ENCODE results near the gene AJM1.
"Not testable (repeated sequence)": the region's sequence is repeated elsewhere in the genome, so short reads cannot be mapped to it uniquely, and the experiment has no call there.

AJM1 gene

DNA sequence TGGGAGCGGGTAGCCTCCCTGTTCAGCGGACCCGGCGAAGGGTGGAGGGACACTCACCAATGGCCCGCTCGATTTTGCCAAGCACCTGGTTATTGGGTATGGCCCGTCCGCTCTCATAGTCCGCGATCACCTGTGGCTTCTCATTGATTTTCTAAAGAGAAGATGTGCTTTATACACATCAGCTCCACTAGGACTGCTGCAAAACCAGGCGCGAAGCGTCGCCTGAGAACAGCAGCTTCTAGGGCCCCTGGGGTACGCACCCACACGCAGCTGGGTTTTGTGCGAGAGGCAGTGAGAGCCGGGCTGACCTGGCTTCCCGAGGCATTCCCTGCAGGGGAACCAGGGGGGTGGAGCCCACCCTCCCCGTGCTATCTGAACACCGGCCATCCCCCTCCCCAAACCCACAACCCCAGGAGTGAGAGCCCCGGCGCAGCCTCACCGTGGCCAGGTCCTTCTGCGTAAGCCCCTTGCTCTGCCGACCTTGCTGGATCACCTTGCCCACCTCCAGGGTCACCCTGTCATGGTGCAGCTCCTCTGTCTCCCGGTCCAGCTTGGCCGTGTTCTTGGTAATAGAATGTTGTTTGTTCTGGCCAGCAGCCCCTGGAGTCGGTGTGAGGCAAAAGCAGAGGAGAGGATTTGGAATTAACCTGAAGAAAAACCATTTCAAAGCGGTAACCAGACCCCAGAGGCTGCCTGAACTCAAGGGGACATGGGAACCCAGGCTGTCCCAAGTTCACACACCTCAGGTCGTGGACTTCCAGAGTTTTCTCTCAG is 20.8 kb downstream of the AJM1 start:
- DNase-seq, result no peak
- H3K36me3 ChIP-seq (ENCODE audit: control insufficient read depth, insufficient read depth, low read length), result peaks cover 31% of the 10 kb centered on the region
- H3K27ac ChIP-seq (ENCODE audit: insufficient read depth, low read length, poor library complexity, severe bottlenecking), result no peak overlapping the region

DNA sequence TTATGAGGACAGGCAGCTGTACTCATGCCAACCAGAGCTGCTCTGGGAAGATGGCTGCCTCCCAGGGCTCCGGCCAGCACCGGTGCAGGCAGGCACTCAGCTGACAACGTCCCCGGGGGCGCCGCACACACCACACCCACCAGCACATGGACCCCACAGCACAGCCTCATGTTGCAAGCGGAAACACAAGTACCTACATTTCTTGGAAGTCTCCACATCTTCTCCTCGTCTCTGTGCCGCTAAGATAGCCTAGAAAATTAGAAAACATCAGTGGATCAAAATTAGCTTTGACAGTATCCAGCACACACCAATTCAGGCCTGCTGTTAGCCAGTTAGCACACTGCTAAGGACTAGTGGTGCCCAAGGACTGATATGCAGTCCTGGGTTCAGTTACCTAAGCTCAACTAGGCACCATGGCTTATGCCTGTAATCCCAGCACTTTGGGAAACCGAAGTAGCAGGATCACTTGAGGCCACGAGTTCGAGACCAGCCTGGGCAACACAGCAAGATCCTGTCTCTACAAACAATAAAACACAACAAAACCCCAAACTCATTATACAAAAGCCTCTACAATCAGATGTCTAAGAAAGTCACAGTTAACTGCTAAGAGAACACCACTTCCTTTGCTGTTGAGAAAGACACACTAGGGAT is 21.5 kb downstream of the AJM1 start:
- H3K9me3 ChIP-seq (ENCODE audit: control insufficient read depth, low read length), result no peaks in the 10 kb centered on the region
- H3K27me3 ChIP-seq (replicated peaks; ENCODE audit: control insufficient read depth, insufficient read depth, low read length, poor library complexity, severe bottlenecking), result no peaks in the 10 kb centered on the region
- H3K4me1 ChIP-seq (ENCODE audit: control insufficient read depth, insufficient read depth, low read length, poor library complexity, severe bottlenecking), result peaks cover 9% of the 10 kb centered on the region
- peaks cover 31% of the 10 kb centered on the region for H3K36me3 ChIP-seq (ENCODE audit: control insufficient read depth, insufficient read depth, low read length)
- no peak for DNase-seq
- H3K4me3 ChIP-seq (ENCODE audit: insufficient read depth, low read depth, low read length, poor library complexity, severe bottlenecking), result no peak overlapping the region
- H3K27ac ChIP-seq (ENCODE audit: insufficient read depth, low read length, poor library complexity, severe bottlenecking), result no peak overlapping the region

More for the DNA sequence above, 20.8 kb downstream of the AJM1 start:
- Histone ChIP-seq H3K4me3 (ENCODE audit: insufficient read depth, low read depth, low read length, poor library complexity, severe bottlenecking) (no peak overlapping the region), H3K4me1 (ENCODE audit: control insufficient read depth, insufficient read depth, low read length, poor library complexity, severe bottlenecking) (peaks cover 9% of the 10 kb centered on the region), H3K27me3 (replicated peaks; ENCODE audit: control insufficient read depth, insufficient read depth, low read length, poor library complexity, severe bottlenecking) (no peaks in the 10 kb centered on the region), H3K9me3 (ENCODE audit: control insufficient read depth, low read length) (no peaks in the 10 kb centered on the region)

DNA sequence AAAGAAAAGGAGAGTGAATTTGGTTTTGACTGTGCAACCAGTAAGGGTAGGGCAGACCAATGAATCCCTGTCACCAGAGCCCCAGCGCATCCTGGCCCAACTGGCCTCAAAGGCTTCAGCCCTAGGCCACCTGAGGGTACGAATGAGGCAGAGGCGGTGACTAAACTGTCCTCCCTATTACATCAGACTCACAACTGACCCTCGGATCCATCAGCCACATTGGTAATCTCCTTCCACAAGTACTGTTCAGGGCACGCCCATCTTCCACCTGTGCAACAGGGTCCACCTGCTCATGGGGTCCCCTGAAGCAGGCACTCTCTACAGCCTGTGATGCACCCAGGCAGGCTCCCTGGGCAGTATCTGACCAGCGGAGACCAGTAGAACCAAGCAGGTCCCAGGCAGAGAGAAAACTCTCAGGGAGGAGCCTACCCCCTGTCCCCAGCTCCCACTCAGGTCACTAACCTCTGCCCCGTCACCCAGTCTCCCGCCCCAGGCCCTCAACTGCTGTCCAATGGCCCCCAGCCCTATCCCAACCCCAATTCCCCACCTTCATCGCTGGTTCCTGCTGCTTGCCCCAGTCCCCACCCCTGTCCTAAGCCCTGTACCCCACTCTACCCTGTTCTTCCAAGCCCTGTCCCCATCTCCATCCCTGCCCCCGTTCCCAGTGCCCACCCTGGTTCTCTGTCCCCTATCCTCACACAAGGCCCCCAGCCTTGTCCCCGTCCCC is 22.9 kb downstream of the AJM1 start:
- Histone ChIP-seq H3K27me3 (replicated peaks; ENCODE audit: control insufficient read depth, insufficient read depth, low read length, poor library complexity, severe bottlenecking) (no peaks in the 10 kb centered on the region), H3K4me1 (ENCODE audit: control insufficient read depth, insufficient read depth, low read length, poor library complexity, severe bottlenecking) (peaks cover 9% of the 10 kb centered on the region), H3K9me3 (ENCODE audit: control insufficient read depth, low read length) (no peaks in the 10 kb centered on the region), H3K27ac (ENCODE audit: insufficient read depth, low read length, poor library complexity, severe bottlenecking) (peak overlapping the region; percentile 92), H3K36me3 (ENCODE audit: control insufficient read depth, insufficient read depth, low read length) (peaks cover 31% of the 10 kb centered on the region), H3K4me3 (ENCODE audit: insufficient read depth, low read depth, low read length, poor library complexity, severe bottlenecking) (peak overlapping the region; percentile 98)
- no peak for DNase-seq

DNA sequence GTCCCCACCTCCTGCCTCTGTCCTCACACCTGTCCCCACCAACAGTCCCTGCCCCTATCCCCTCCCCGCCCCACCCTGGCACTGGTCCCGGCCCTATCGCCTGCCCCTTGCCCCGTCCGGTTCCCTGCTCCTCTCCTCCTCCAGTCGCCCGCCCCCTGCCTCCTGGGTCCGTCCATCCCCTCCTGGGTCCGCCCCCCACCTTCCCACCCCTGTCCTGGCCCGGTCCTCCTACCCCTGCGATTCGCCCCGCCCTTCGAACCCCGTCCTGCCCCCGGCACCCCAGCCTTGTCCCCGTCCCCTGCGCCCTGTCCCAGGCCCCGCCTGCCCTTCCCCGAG is 23.5 kb downstream of the AJM1 start:
- Histone ChIP-seq H3K9me3 (ENCODE audit: control insufficient read depth, low read length) (no peaks in the 10 kb centered on the region), H3K27me3 (replicated peaks; ENCODE audit: control insufficient read depth, insufficient read depth, low read length, poor library complexity, severe bottlenecking) (no peaks in the 10 kb centered on the region), H3K27ac (ENCODE audit: insufficient read depth, low read length, poor library complexity, severe bottlenecking) (peak overlapping the region; percentile 92), H3K4me3 (ENCODE audit: insufficient read depth, low read depth, low read length, poor library complexity, severe bottlenecking) (peak overlapping the region; percentile 98), H3K4me1 (ENCODE audit: control insufficient read depth, insufficient read depth, low read length, poor library complexity, severe bottlenecking) (peaks cover 9% of the 10 kb centered on the region), H3K36me3 (ENCODE audit: control insufficient read depth, insufficient read depth, low read length) (peaks cover 30% of the 10 kb centered on the region)
- no peak for DNase-seq

DNA sequence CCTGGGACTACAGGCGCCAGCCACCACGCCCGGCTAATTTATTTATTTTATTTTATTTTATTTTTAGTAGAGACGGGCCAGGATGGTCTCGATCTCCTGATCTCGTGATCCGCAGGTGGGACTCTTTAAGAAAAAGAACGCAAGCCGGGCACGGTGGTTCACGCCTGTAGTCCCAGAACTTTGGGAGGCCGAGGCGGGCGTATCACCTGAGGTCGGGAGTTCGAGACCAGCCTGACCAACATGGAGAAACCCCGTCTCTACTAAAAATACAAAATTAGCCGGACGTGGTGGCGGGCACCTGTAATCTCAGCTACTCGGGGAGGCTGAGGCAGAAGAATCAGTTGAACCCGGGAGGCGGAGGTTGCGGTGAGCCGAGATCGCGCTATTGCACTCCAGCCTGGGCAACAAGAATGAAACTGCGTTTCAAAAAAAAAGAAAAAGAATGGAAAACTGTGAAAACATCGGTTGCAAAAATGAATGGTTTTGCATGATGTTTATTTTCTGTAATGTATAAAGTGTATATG is 24.7 kb downstream of the AJM1 start:
- Histone ChIP-seq H3K27ac (ENCODE audit: insufficient read depth, low read length, poor library complexity, severe bottlenecking) (peak overlapping the region; percentile 92), H3K4me3 (ENCODE audit: insufficient read depth, low read depth, low read length, poor library complexity, severe bottlenecking) (peak overlapping the region; percentile 53)

DNA sequence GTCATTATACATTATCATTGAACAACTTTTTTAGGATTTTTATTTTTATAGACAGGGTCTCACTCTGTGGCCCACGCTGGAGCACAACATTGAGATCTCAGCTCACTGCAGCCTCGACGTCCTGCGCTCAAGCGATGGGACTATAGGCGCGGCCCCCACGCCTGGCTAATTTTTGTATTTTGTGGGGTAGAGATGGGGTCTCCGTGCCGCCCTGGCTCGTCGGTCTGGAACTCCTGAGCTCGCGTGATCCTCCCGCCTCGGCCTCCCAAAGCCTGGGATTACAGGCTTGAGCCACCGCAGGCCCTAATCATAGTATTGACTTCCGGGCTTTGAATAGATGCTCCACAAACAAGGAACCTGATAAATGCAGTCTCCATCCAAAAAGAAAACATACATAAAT is 25.2 kb downstream of the AJM1 start:
- no peaks in the 10 kb centered on the region for H3K27me3 ChIP-seq (replicated peaks; ENCODE audit: control insufficient read depth, insufficient read depth, low read length, poor library complexity, severe bottlenecking)
- H3K9me3 ChIP-seq (ENCODE audit: control insufficient read depth, low read length), result no peaks in the 10 kb centered on the region
- peaks cover 9% of the 10 kb centered on the region for H3K4me1 ChIP-seq (ENCODE audit: control insufficient read depth, insufficient read depth, low read length, poor library complexity, severe bottlenecking)
- H3K4me3 ChIP-seq (ENCODE audit: insufficient read depth, low read depth, low read length, poor library complexity, severe bottlenecking), result no peak overlapping the region
- no peak overlapping the region for H3K27ac ChIP-seq (ENCODE audit: insufficient read depth, low read length, poor library complexity, severe bottlenecking)
- no peak for DNase-seq
- H3K36me3 ChIP-seq (ENCODE audit: control insufficient read depth, insufficient read depth, low read length), result peaks cover 12% of the 10 kb centered on the region

More for the DNA sequence above, 24.7 kb downstream of the AJM1 start:
- not testable (repeated sequence) for H3K27me3 ChIP-seq (replicated peaks; ENCODE audit: control insufficient read depth, insufficient read depth, low read length, poor library complexity, severe bottlenecking); DNase-seq; H3K9me3 ChIP-seq (ENCODE audit: control insufficient read depth, low read length); H3K4me1 ChIP-seq (ENCODE audit: control insufficient read depth, insufficient read depth, low read length, poor library complexity, severe bottlenecking)
- peaks cover 17% of the 10 kb centered on the region for H3K36me3 ChIP-seq (ENCODE audit: control insufficient read depth, insufficient read depth, low read length)

DNA sequence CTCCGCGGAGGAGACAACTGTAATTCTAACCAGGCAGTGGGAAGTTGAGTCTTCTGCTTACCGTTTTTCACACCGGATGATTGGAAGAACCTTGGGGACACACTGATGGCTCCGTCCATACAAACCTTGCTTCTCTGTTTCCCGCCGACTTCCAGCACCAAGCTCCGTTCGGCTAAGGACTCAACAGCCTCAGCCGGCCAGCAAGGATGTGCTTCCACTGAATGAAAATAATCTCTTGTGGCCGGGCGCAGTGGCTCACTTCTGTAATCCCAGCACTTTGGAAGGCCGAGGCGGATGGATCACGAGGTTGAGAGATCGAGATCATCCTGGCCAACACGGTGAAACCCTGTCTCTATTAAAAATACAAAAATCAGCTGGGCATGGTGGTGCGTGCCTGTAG is 25.6 kb downstream of the AJM1 start:
- peaks cover 9% of the 10 kb centered on the region for H3K4me1 ChIP-seq (ENCODE audit: control insufficient read depth, insufficient read depth, low read length, poor library complexity, severe bottlenecking)
- no peak overlapping the region for H3K27ac ChIP-seq (ENCODE audit: insufficient read depth, low read length, poor library complexity, severe bottlenecking)
- no peak for DNase-seq
- H3K9me3 ChIP-seq (ENCODE audit: control insufficient read depth, low read length), result no peaks in the 10 kb centered on the region
- peaks cover 8% of the 10 kb centered on the region for H3K36me3 ChIP-seq (ENCODE audit: control insufficient read depth, insufficient read depth, low read length)
- H3K27me3 ChIP-seq (replicated peaks; ENCODE audit: control insufficient read depth, insufficient read depth, low read length, poor library complexity, severe bottlenecking), result no peaks in the 10 kb centered on the region
- no peak overlapping the region for H3K4me3 ChIP-seq (ENCODE audit: insufficient read depth, low read depth, low read length, poor library complexity, severe bottlenecking)

DNA sequence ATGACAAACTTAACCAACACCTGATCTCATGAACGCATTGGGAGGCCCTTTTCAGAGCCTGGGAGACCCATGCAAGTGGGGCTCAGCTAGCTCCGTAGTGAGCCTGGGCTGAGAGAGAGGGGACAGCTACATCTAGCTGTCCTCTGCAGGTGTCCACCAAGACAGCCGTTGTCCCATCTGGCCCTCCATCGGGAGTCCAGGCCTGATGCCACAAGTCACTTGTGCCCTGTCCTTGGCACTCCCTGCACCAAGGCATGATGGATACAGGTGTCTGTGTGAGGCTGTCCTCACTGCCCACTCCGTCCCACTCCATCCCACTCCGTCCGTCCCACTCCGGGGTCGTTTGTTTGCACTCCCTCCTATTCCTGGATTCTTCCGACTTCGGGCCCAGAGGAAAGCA is 26.4 kb downstream of the AJM1 start:
- H3K27ac ChIP-seq (ENCODE audit: insufficient read depth, low read length, poor library complexity, severe bottlenecking), result no peak overlapping the region
- no peaks in the 10 kb centered on the region for H3K27me3 ChIP-seq (replicated peaks; ENCODE audit: control insufficient read depth, insufficient read depth, low read length, poor library complexity, severe bottlenecking)
- H3K9me3 ChIP-seq (ENCODE audit: control insufficient read depth, low read length), result no peaks in the 10 kb centered on the region
- peaks cover under 1% of the 10 kb centered on the region for H3K36me3 ChIP-seq (ENCODE audit: control insufficient read depth, insufficient read depth, low read length)
- no peak overlapping the region for H3K4me3 ChIP-seq (ENCODE audit: insufficient read depth, low read depth, low read length, poor library complexity, severe bottlenecking)
- H3K4me1 ChIP-seq (ENCODE audit: control insufficient read depth, insufficient read depth, low read length, poor library complexity, severe bottlenecking), result peaks cover 9% of the 10 kb centered on the region
- DNase-seq, result no peak

DNA sequence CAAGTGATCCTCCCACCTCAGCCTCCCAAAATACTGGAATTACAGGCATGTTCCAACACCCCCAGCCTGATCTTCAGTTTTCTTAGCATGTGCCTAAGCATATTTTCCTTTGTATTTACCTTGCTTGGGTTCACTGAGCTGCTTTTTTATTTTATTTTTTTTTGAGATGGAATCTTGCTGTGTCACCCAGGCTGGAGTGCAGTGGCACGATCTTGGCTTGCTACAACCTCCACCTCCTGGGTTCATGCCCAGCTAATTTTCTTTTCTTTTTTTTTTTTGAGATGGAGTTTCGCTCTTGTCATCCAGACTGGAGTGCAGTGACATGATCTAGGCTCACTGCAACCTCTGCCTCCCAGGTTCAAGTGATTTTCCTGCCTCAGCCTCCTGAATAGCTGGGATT is 27.3 kb downstream of the AJM1 start:
- H3K36me3 ChIP-seq (ENCODE audit: control insufficient read depth, insufficient read depth, low read length); H3K9me3 ChIP-seq (ENCODE audit: control insufficient read depth, low read length); H3K27me3 ChIP-seq (replicated peaks; ENCODE audit: control insufficient read depth, insufficient read depth, low read length, poor library complexity, severe bottlenecking); H3K27ac ChIP-seq (ENCODE audit: insufficient read depth, low read length, poor library complexity, severe bottlenecking); H3K4me1 ChIP-seq (ENCODE audit: control insufficient read depth, insufficient read depth, low read length, poor library complexity, severe bottlenecking); DNase-seq; H3K4me3 ChIP-seq (ENCODE audit: insufficient read depth, low read depth, low read length, poor library complexity, severe bottlenecking): not testable (repeated sequence)

DNA sequence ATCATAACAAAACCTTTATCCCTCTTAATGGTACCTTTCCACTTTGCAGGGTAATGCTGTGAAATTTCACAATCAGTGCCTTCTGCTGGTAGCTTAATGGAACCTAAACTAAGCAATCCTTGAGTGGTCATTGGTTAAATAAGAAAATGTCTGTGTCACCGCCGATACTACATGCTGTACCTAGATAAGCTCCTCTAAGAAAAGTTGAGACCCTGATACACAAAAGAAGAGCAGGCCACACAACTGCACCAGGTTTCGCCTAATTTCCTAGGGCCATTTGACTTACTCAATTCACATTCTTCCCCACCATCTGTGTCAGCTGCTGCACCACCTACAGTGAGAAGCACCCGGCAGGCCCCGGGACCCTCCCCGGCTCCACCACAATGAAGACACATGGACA is 32.9 kb downstream of the AJM1 start:
- H3K36me3 ChIP-seq (ENCODE audit: control insufficient read depth, insufficient read depth, low read length), result no peaks in the 10 kb centered on the region
- no peak for DNase-seq
- H3K4me3 ChIP-seq (ENCODE audit: insufficient read depth, low read depth, low read length, poor library complexity, severe bottlenecking), result no peak overlapping the region
- H3K4me1 ChIP-seq (ENCODE audit: control insufficient read depth, insufficient read depth, low read length, poor library complexity, severe bottlenecking), result no peaks in the 10 kb centered on the region
- H3K27ac ChIP-seq (ENCODE audit: insufficient read depth, low read length, poor library complexity, severe bottlenecking), result no peak overlapping the region
- no peaks in the 10 kb centered on the region for H3K27me3 ChIP-seq (replicated peaks; ENCODE audit: control insufficient read depth, insufficient read depth, low read length, poor library complexity, severe bottlenecking)
- no peaks in the 10 kb centered on the region for H3K9me3 ChIP-seq (ENCODE audit: control insufficient read depth, low read length)

Data from effector memory CD4-positive, alpha-beta T cell (primary cell).